OCI-LY7 (cell line): ENCODE results near the gene ADCY3. TPM values are rescaled to one million over a fixed set of nuclear protein-coding genes. Genes with fewer than 3 reads are reported as not detected.

Experiments
- BruUV-seq: library from RNA; stranded (reverse); fragments of 400-500 nt; replicated peaks from 2 replicates; lab custom pipeline; 2021; lab: Mats Ljungman, UMichigan
- CTCF ChIA-PET: fragments of 300-600 bp; sonication (Branson Sonifier 250); formaldehyde crosslinking; loops from one replicate; lab custom pipeline; 2022; ENCODE audit warnings: antibody characterized with exemption; ENCODE audit not compliant: unreplicated experiment; lab: Charles Lee
- POLR2A ChIA-PET: fragments of 300-600 bp; sonication (Branson Sonifier 250); formaldehyde crosslinking; loops from one replicate; lab custom pipeline; 2022; ENCODE audit warnings: antibody characterized with exemption; lab: Charles Lee
- DNase-seq: peaks from one replicate; pipeline ENCODE4 v3.0.0-alpha.2; 2015; ENCODE audit warnings: low spot score
- H2AFZ ChIP-seq: fragments of 200-600 bp; sonication (generic), shearing (Covaris generic); 2 replicates; pipeline ENCODE4 v1.6.1; 2014; ENCODE audit warnings: mild to moderate bottlenecking, antibody characterized with exemption, low read length, moderate library complexity
- H3K27ac ChIP-seq: fragments of 200-600 bp; sonication (generic); 2 replicates; pipeline ENCODE4 v1.5.1; 2014; ENCODE audit warnings: mixed run types, low read depth, mild to moderate bottlenecking, moderate library complexity, low read length, inconsistent platforms; ENCODE audit not compliant: poor library complexity, severe bottlenecking
- H3K36me3 ChIP-seq: fragments of 200-600 bp; sonication (generic); 2 replicates; pipeline ENCODE4 v1.6.1; 2014; ENCODE audit warnings: mild to moderate bottlenecking, antibody characterized with exemption, low read length, moderate library complexity, mixed read lengths; ENCODE audit not compliant: insufficient read depth
- H3K4me1 ChIP-seq: fragments of 200-600 bp; sonication (generic); 2 replicates; pipeline ENCODE4 v1.5.1; 2014; ENCODE audit warnings: mild to moderate bottlenecking, low read length; ENCODE audit not compliant: insufficient read depth, poor library complexity, severe bottlenecking
- H3K4me2 ChIP-seq: fragments of 200-600 bp; sonication (generic); 2 replicates; pipeline ENCODE4 v1.6.1; 2014; ENCODE audit warnings: mild to moderate bottlenecking, low read length
- H3K4me3 ChIP-seq: fragments of 200-600 bp; sonication (generic); 2 replicates; pipeline ENCODE4 v1.5.1; 2014; ENCODE audit warnings: mild to moderate bottlenecking, low read depth, low read length; ENCODE audit not compliant: poor library complexity, severe bottlenecking
- H3K79me2 ChIP-seq: fragments of 200-600 bp; sonication (generic); 2 replicates; pipeline ENCODE4 v1.6.1; 2016; ENCODE audit warnings: low read depth, mild to moderate bottlenecking, low read length, moderate library complexity, mixed read lengths; ENCODE audit not compliant: insufficient read depth
- H3K9me2 ChIP-seq: fragments of 200-600 bp; sonication (generic); 2 replicates; pipeline ENCODE4 v1.6.1; 2016; ENCODE audit warnings: mild to moderate bottlenecking, low read length, mixed read lengths; ENCODE audit not compliant: insufficient read depth
- H3K9me3 ChIP-seq: fragments of 200-600 bp; sonication (generic); 2 replicates; pipeline ENCODE4 v1.6.1; 2014; ENCODE audit warnings: mild to moderate bottlenecking, mixed run types, low read length, mixed read lengths
- H4K20me1 ChIP-seq: fragments of 200-600 bp; sonication (generic); 2 replicates; pipeline ENCODE4 v1.6.1; 2014; ENCODE audit warnings: mild to moderate bottlenecking, antibody characterized with exemption, low read length, moderate library complexity, mixed read lengths; ENCODE audit not compliant: insufficient read depth
- EZH2phosphoT487 ChIP-seq: fragments of 200-600 bp; sonication (generic); IDR thresholded peaks from 2 replicates; pipeline ENCODE4 v1.6.1; 2018; ENCODE audit warnings: low read depth, borderline replicate concordance, mild to moderate bottlenecking, mixed run types, antibody characterized with exemption, low read length, moderate library complexity, mixed read lengths
- intact Hi-C: fragments of 100-400 bp; cut with micrococcal nuclease; formaldehyde crosslinking; loops from one replicate; pipeline ENCODE4 v1.10.0; 2022; ENCODE audit not compliant: unreplicated experiment
- total RNA-seq, 2 experiments: library from RNA; depleted of rRNA in 1 of 2; stranded (reverse); fragments of >200 nt in 1 of 2; shearing (Covaris generic) in 1 of 2; gene quantifications; 2 replicates each; pipeline ENCODE4 v1.2.3, GENCODE V29; 2014 to 2022
- TF ChIP-seq, protein P1 (sequence below): fragments of 200-600 bp; sonication (generic); conservative IDR thresholded peaks from 2 replicates; pipeline ENCODE4 v1.5.1; 2014; ENCODE audit warnings: mild to moderate bottlenecking, antibody characterized with exemption, low read length, moderate library complexity, mixed read lengths

Gene ADCY3
- total RNA-seq, 2 experiments from 2014 or later, result 45.8 to 55.0 TPM

DNA sequence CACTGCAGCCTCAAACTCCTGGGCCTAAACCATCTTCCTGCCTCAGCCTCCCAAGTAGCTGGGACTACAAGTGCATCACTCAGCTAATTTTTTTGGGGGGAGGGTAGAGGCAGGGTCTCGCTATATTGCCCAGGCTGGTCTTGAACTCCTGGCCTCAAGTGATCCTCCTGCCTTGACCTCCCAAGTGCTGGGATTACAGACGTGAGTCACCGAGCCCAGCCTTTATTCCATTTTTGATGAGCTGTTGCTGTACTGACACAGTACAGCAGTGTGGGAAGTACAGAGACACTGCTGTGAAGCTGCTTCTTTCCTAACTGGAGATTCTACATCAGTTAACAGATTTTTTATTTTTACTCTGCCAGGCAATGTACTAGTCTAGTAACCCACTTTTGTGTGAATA lies 145.7 kb downstream of the ADCY3 start:
- intact Hi-C loops, result no loop called here
- CTCF ChIA-PET, result no interaction called here
- no peaks in the 10 kb centered on the region for H3K36me3 ChIP-seq
- no peak overlapping the region for H3K4me2 ChIP-seq
- H3K27ac ChIP-seq, result no peak overlapping the region
- BruUV-seq, result no TSS peak
- H3K4me3 ChIP-seq, result no peak overlapping the region
- no peaks in the 10 kb centered on the region for H3K9me2 ChIP-seq
- TF ChIP-seq EZH2phosphoT487, result no peak
- TF ChIP-seq, protein P1, sequence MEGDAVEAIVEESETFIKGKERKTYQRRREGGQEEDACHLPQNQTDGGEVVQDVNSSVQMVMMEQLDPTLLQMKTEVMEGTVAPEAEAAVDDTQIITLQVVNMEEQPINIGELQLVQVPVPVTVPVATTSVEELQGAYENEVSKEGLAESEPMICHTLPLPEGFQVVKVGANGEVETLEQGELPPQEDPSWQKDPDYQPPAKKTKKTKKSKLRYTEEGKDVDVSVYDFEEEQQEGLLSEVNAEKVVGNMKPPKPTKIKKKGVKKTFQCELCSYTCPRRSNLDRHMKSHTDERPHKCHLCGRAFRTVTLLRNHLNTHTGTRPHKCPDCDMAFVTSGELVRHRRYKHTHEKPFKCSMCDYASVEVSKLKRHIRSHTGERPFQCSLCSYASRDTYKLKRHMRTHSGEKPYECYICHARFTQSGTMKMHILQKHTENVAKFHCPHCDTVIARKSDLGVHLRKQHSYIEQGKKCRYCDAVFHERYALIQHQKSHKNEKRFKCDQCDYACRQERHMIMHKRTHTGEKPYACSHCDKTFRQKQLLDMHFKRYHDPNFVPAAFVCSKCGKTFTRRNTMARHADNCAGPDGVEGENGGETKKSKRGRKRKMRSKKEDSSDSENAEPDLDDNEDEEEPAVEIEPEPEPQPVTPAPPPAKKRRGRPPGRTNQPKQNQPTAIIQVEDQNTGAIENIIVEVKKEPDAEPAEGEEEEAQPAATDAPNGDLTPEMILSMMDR, result no peak
- DNase-seq, result no peak
- no peaks in the 10 kb centered on the region for H4K20me1 ChIP-seq
- no peak overlapping the region for H2AFZ ChIP-seq
- no peaks in the 10 kb centered on the region for H3K79me2 ChIP-seq
- H3K4me1 ChIP-seq, result no peaks in the 10 kb centered on the region
- POLR2A ChIA-PET, result interaction anchor here (0.7 to 1.5 kb wide), 3 partner anchors 13 to 87 kb away, joined by 3 to 5 read pairs (median 4); no protein-coding TSS in a partner anchor
- H3K9me3 ChIP-seq, result no peaks in the 10 kb centered on the region

DNA sequence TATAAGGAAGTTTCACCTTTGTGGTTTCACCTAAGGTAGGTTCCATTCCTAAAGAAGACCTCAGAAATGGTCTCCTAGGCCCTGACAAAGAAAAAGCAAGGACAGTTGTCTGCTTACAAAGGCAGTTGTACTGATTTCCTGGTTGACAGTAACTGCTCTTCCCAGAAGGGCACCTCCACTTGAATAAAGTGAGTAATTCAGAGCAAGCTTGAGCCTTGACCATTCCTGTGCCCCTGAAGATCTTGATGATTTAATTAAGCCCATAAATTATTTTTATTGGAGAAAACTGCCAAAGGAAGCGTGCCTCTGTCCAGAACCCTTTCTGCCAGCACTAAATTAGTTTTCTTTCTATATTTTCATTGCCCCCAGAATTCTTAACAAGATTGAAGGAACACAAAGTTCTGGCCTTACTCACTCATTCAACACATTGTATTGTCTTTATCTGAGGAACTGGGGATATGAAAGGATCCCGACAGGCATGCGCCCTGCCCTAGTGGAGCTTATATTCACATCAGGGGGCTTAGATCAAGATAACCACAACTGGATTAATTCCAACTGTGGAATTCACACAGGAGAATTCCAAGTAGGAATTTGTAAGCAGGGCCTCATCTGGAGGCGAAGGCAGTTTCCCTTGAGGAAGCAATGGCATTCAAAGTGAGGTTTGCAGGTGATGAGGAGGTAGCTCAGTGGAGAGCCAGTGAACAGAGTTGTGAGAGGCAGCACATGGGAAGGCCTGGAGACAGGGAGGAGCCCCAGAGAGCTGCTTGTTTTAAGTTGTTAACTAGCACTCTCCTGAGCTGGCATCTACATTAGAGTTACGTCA lies 148.1 kb downstream of the ADCY3 start:
- no peaks in the 10 kb centered on the region for H3K4me1 ChIP-seq
- DNase-seq, result no peak
- ChIA-PET CTCF (no interaction called here), POLR2A (interaction anchor here (0.5 kb wide), 1 partner anchor 13 kb away, joined by 5 read pairs; no protein-coding TSS in a partner anchor)
- BruUV-seq, result no TSS peak
- no peaks in the 10 kb centered on the region for H3K79me2 ChIP-seq
- no peaks in the 10 kb centered on the region for H3K36me3 ChIP-seq
- H3K27ac ChIP-seq, result no peak overlapping the region
- TF ChIP-seq, protein P1, result no peak
- no peak for TF ChIP-seq EZH2phosphoT487
- intact Hi-C loops, result no loop called here
- H3K9me2 ChIP-seq, result no peaks in the 10 kb centered on the region
- no peak overlapping the region for H3K4me2 ChIP-seq
- H2AFZ ChIP-seq, result no peak overlapping the region
- H4K20me1 ChIP-seq, result no peaks in the 10 kb centered on the region
- H3K9me3 ChIP-seq, result no peaks in the 10 kb centered on the region
- no peak overlapping the region for H3K4me3 ChIP-seq

DNA sequence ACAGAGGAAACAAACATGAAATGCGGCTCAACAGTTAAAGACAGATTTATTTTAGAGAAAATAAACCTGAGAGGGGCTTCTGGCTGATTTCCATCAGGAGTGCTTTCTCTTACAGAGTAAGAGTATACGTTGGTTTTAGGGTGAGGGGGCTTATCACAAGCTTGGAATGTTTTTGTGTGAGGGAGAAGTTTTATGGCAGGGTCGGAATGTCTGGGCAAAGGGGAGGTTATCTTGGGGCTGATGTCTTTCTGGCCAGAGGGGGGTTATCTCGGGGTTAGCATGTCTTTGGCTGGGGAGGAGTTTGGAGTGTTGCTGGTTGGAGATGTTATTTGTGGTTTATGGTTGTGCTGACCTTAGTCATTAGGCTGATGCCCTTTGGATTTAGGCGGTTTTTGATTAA lies 149.0 kb downstream of the ADCY3 start:
- Histone ChIP-seq H3K27ac (no peak overlapping the region), H4K20me1 (no peaks in the 10 kb centered on the region), H2AFZ (no peak overlapping the region), H3K4me1 (no peaks in the 10 kb centered on the region), H3K4me3 (no peak overlapping the region), H3K9me3 (no peaks in the 10 kb centered on the region), H3K36me3 (no peaks in the 10 kb centered on the region), H3K79me2 (no peaks in the 10 kb centered on the region), H3K4me2 (no peak overlapping the region), H3K9me2 (no peaks in the 10 kb centered on the region)
- intact Hi-C loops, result no loop called here
- no peak for TF ChIP-seq EZH2phosphoT487
- TF ChIP-seq, protein P1, result no peak
- no TSS peak for BruUV-seq
- no peak for DNase-seq
- CTCF ChIA-PET, result no interaction called here
- POLR2A ChIA-PET, result interaction anchor here (0.5 kb wide), 1 partner anchor 80 kb away, joined by 3 read pairs; no protein-coding TSS in a partner anchor
